IPS DF 6.9 (cell line): ENCODE data around the gene LYZL6.
"Not testable (repeated sequence)": the region's sequence is repeated elsewhere in the genome, so short reads cannot be mapped to it uniquely, and the experiment has no call there.

Experiments
- DNase-seq: peaks from one replicate; pipeline ENCODE4 v3.0.0-alpha.2; 2013; ENCODE audit warnings: low read depth, low spot score
- H3K27ac ChIP-seq: one replicate; pipeline ENCODE4 v1.5.1; 2013; ENCODE audit warnings: low read length, control low read depth
- H3K27me3 ChIP-seq: 2 replicates; pipeline ENCODE4 v1.6.1; 2013; ENCODE audit warnings: mild to moderate bottlenecking, low read length; ENCODE audit not compliant: control insufficient read depth, insufficient read depth
- H3K36me3 ChIP-seq: 2 replicates; pipeline ENCODE4 v1.6.1; 2013; ENCODE audit warnings: low read length; ENCODE audit not compliant: control insufficient read depth, insufficient read depth
- H3K4me1 ChIP-seq: 2 replicates; pipeline ENCODE4 v1.6.1; 2013; ENCODE audit warnings: low read length; ENCODE audit not compliant: control insufficient read depth, insufficient read depth
- H3K4me3 ChIP-seq: 2 replicates; pipeline ENCODE4 v1.5.1; 2013; ENCODE audit warnings: mild to moderate bottlenecking, low read length
- H3K9me3 ChIP-seq: 2 replicates; pipeline ENCODE4 v1.6.1; 2013; ENCODE audit warnings: low read length, inconsistent platforms; ENCODE audit not compliant: control insufficient read depth, insufficient read depth
- WGBS: extraction: QIAGEN DNeasy Blood & Tissue Kit; methylation state at CpG from one replicate; pipeline ENCODE4 v1.1.7; 2013; ENCODE audit warnings: mixed read lengths, missing lambda C conversion rate; ENCODE audit not compliant: insufficient read length, insufficient coverage; 5-methylcytosine and 5-hydroxymethylcytosine counted together

Gene LYZL6

GRCh38 chr17:35909408-35909807, 34.1 kb downstream of the LYZL6 start:
- Histone ChIP-seq H3K36me3 (no peaks in the 10 kb centered on the region), H3K9me3 (no peaks in the 10 kb centered on the region; the same call in 1 of the 2 replicates), H3K27ac (no peak overlapping the region), H3K27me3 (no peaks in the 10 kb centered on the region), H3K4me3 (no peak overlapping the region), H3K4me1 (no peaks in the 10 kb centered on the region)
- no peak for DNase-seq
- no CpG with 5 or more reads among the region's 3 CpGs for WGBS

GRCh38 chr17:35907691-35908090, 35.8 kb downstream of the LYZL6 start:
- Histone ChIP-seq H3K36me3 (no peaks in the 10 kb centered on the region), H3K4me1 (no peaks in the 10 kb centered on the region), H3K27ac (no peak overlapping the region), H3K9me3 (no peaks in the 10 kb centered on the region), H3K27me3 (no peaks in the 10 kb centered on the region), H3K4me3 (no peak overlapping the region)
- no CpG with 5 or more reads among the region's 5 CpGs for WGBS
- no peak for DNase-seq

GRCh38 chr17:35906926-35907637, 36.4 kb downstream of the LYZL6 start:
- H3K27me3 ChIP-seq: no peaks in the 10 kb centered on the region
- no CpG with 5 or more reads among the region's 3 CpGs for WGBS

GRCh38 chr17:35906191-35906925, 37.2 kb downstream of the LYZL6 start:
- Histone ChIP-seq H3K36me3 (no peaks in the 10 kb centered on the region), H3K4me1 (no peaks in the 10 kb centered on the region), H3K9me3 (no peaks in the 10 kb centered on the region), H3K27me3 (no peaks in the 10 kb centered on the region), H3K27ac (no peak overlapping the region), H3K4me3 (no peak overlapping the region)
- no CpG with 5 or more reads among the region's 5 CpGs for WGBS
- no peak for DNase-seq

More at GRCh38 chr17:35906926-35907637, 36.4 kb downstream of the LYZL6 start:
- Histone ChIP-seq H3K9me3 (no peaks in the 10 kb centered on the region), H3K36me3 (no peaks in the 10 kb centered on the region), H3K4me1 (no peaks in the 10 kb centered on the region), H3K4me3 (no peak overlapping the region), H3K27ac (no peak overlapping the region)
- DNase-seq: no peak

- no peak for DNase-seq
- H3K27ac ChIP-seq: no peak overlapping the region
- no peak overlapping the region for H3K4me3 ChIP-seq
- no peaks in the 10 kb centered on the region for H3K4me1 ChIP-seq
- H3K9me3 ChIP-seq: no peaks in the 10 kb centered on the region
- no peaks in the 10 kb centered on the region for H3K27me3 ChIP-seq
- H3K36me3 ChIP-seq: no peaks in the 10 kb centered on the region
- no CpG with 5 or more reads among the region's 5 CpGs for WGBS
Measured at GRCh38 chr17:35903451-35903850, 40.1 kb downstream of the LYZL6 start.

GRCh38 chr17:35901631-35902175, 41.8 kb downstream of the LYZL6 start:
- no peak for DNase-seq
- Histone ChIP-seq H3K9me3 (no peaks in the 10 kb centered on the region), H3K27ac (no peak overlapping the region), H3K27me3 (no peaks in the 10 kb centered on the region), H3K36me3 (no peaks in the 10 kb centered on the region), H3K4me3 (no peak overlapping the region), H3K4me1 (no peaks in the 10 kb centered on the region)
- no CpG with 5 or more reads among the region's 9 CpGs for WGBS

- DNase-seq: no peak
- H3K36me3 ChIP-seq: no peaks in the 10 kb centered on the region
- H3K9me3 ChIP-seq: no peaks in the 10 kb centered on the region
- H3K4me3 ChIP-seq: no peak overlapping the region
- WGBS: no CpG with 5 or more reads among the region's 11 CpGs
- no peaks in the 10 kb centered on the region for H3K4me1 ChIP-seq
- H3K27ac ChIP-seq: no peak overlapping the region
- no peaks in the 10 kb centered on the region for H3K27me3 ChIP-seq
Measured at GRCh38 chr17:35900708-35901480, 42.6 kb downstream of the LYZL6 start.

- DNase-seq: no peak
- no peak overlapping the region for H3K4me3 ChIP-seq
- no CpG with 5 or more reads among the region's 5 CpGs for WGBS
- no peaks in the 10 kb centered on the region for H3K4me1 ChIP-seq
- no peaks in the 10 kb centered on the region for H3K27me3 ChIP-seq
- no peaks in the 10 kb centered on the region for H3K36me3 ChIP-seq
- H3K9me3 ChIP-seq: no peaks in the 10 kb centered on the region
- H3K27ac ChIP-seq: no peak overlapping the region
Measured at GRCh38 chr17:35900280-35900679, 43.2 kb downstream of the LYZL6 start.

- Histone ChIP-seq H3K36me3 (no peaks in the 10 kb centered on the region), H3K27ac (no peak overlapping the region), H3K27me3 (no peaks in the 10 kb centered on the region), H3K4me3 (no peak overlapping the region), H3K9me3 (no peaks in the 10 kb centered on the region), H3K4me1 (no peaks in the 10 kb centered on the region)
- WGBS: no CpG with 5 or more reads among the region's 6 CpGs
- DNase-seq: no peak
Measured at GRCh38 chr17:35898283-35899070, 45.0 kb downstream of the LYZL6 start.

GRCh38 chr17:35897772-35898171, 45.7 kb downstream of the LYZL6 start:
- not testable (repeated sequence) for H3K4me1 ChIP-seq, H3K27ac ChIP-seq, H3K27me3 ChIP-seq, H3K36me3 ChIP-seq, H3K4me3 ChIP-seq, H3K9me3 ChIP-seq, DNase-seq
- whole genome bisulfite sequencing: no CpG with 5 or more reads among the region's 7 CpGs
